ENCODE data around the gene HRG.

- TF ChIP-seq POLR2A (IDR thresholded peaks at IDR 0.05), result no peak
- no peak for TF ChIP-seq CTCF (IDR thresholded peaks at IDR 0.05)
- no peak for TF ChIP-seq EP300 (IDR thresholded peaks at IDR 0.05)
- TF ChIP-seq POLR2AphosphoS5 (IDR thresholded peaks at IDR 0.05), result no peak
Observed at GRCh38 chr3:186627852-186628414, 37.9 kb upstream of the HRG start.

Measured in upper lobe of left lung (tissue), 4 donors.